Measurements from ENCODE around the gene TUT7.

Gene TUT7

DNA sequence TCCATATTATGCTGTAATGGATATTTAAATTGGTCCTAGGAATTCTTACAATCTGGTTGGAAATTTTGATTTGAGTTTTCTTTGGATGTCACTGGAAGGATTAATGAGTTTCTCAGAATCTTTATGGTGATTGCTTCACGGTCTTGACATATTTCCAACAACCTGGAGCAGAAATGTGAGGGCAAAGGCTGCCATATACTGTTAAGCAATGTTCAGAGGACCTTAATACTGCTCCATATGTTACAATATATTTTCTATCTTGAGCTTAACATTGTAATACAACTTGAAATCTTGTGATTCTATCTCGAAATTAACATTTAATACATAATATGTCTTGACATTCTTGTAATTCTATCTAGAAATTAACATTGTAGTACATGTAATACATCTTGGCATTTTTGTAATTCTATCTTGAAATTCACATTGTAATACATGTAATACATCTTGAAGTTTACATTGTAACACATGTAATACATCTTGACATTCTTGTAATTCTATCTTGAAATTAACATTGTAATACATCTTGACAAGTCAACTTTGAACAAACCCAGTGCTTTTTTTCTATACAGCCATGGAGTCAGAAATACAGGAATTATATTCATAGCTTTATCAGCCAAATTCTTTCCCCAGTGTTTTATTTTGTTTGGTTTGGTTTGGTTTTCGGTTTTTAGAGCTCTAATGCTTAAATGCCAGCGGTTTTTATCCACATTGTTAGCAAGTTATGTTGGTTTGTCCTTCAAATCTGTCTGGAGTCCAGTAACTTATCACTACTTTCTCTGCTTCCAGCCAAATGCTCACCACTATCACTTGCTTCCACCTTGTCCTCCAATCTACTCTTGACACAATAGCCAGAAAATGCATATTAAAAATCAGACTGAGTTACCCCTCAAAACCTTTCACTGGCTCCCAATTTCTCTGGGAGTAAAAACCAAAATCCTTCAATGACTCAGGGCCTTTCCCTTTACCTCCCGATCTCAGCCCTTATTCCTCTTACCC, 3.0 kb upstream of the TUT7 start:
- peaks cover 23% of the 10 kb centered on the region for H3K4me1 Mint-ChIP-seq (ENCODE audit: low read depth)
- peaks cover 25% of the 10 kb centered on the region for H3K27me3 Mint-ChIP-seq (ENCODE audit: low read depth)
- H3K36me3 Mint-ChIP-seq (ENCODE audit: low read depth) = peaks cover 11% of the 10 kb centered on the region
- H3K9me3 Mint-ChIP-seq = no peaks in the 10 kb centered on the region
- no peak overlapping the region for H3K27ac Mint-ChIP-seq
- no peak overlapping the region for H3K4me3 Mint-ChIP-seq

- H3K9me3 Mint-ChIP-seq = no peaks in the 10 kb centered on the region
- peaks cover 18% of the 10 kb centered on the region for H3K36me3 Mint-ChIP-seq (ENCODE audit: low read depth)
- peaks cover 28% of the 10 kb centered on the region for H3K4me1 Mint-ChIP-seq (ENCODE audit: low read depth)
- H3K27ac Mint-ChIP-seq = no peak overlapping the region
- peaks cover 23% of the 10 kb centered on the region for H3K27me3 Mint-ChIP-seq (ENCODE audit: low read depth)
- H3K4me3 Mint-ChIP-seq = peak overlapping the region; percentile 83
Measured at GRCh38 chr9:86355814-86356213, 1.6 kb upstream of the TUT7 start.

DNA sequence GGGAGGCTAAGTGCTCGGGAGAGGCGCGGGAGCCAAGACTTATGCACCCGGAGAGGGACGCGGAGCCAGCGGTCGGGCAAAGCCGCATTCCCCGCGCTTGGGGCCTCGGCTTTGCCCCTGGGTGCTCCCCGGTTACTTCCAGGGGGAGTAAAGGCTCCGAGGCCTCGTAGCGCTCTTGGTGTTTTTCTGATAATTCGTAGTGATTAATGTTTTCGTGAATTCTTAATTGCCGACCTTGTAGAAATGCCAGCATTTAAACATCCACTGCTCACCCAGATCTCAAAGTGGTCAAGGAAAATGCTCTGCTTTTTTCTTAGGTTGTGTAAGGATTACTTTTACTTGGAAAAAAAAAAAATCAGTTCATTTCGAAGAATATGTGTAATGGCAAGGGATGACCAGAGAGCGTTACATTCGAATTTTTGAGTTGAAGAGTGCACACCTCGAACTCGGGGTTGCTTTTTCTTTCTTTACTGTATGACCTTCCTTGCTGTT, 654 bp upstream of the TUT7 start:
- H3K4me3 Mint-ChIP-seq = peak overlapping the region; percentile 83
- H3K9me3 Mint-ChIP-seq = no peaks in the 10 kb centered on the region
- H3K27me3 Mint-ChIP-seq (ENCODE audit: low read depth) = peaks cover 20% of the 10 kb centered on the region
- H3K36me3 Mint-ChIP-seq (ENCODE audit: low read depth) = peaks cover 22% of the 10 kb centered on the region
- peaks cover 33% of the 10 kb centered on the region for H3K4me1 Mint-ChIP-seq (ENCODE audit: low read depth)
- peak overlapping the region; percentile 78 for H3K27ac Mint-ChIP-seq

- Mint-ChIP-seq H3K4me1 (ENCODE audit: low read depth) (peaks cover 33% of the 10 kb centered on the region), H3K36me3 (ENCODE audit: low read depth) (peaks cover 28% of the 10 kb centered on the region), H3K27ac (peak overlapping the region; percentile 97), H3K9me3 (no peaks in the 10 kb centered on the region), H3K4me3 (peak overlapping the region; percentile 99), H3K27me3 (ENCODE audit: low read depth) (peaks cover 20% of the 10 kb centered on the region)
Measured at GRCh38 chr9:86353655-86354010, 577 bp downstream of the TUT7 start.

- Mint-ChIP-seq H3K4me1 (ENCODE audit: low read depth) (peaks cover 43% of the 10 kb centered on the region), H3K4me3 (peak overlapping the region; percentile 99), H3K36me3 (ENCODE audit: low read depth) (peaks cover 38% of the 10 kb centered on the region), H3K27me3 (ENCODE audit: low read depth) (peaks cover 11% of the 10 kb centered on the region), H3K27ac (peak overlapping the region; percentile 97), H3K9me3 (no peaks in the 10 kb centered on the region)
Measured at GRCh38 chr9:86352440-86353077, 1.7 kb downstream of the TUT7 start.

DNA sequence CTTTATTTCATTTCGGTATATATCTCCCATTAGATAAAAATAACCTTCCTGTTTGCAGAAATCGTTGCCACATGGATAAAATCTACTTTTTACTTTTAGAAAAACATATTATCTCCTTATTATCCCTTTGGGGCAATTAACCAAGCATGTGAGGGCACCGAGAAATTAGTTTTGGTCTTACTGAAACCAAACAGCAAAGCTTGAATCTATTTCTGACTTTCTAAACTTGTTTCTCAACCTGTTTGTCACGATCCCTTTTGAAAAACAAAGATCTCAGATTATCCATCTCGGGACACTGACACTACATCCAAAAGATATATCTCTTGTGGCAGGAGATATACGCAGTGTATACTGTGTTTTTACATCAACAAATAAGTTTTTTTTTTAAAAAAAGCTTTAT, 2.3 kb downstream of the TUT7 start:
- Mint-ChIP-seq H3K9me3 (no peaks in the 10 kb centered on the region), H3K36me3 (ENCODE audit: low read depth) (peaks cover 38% of the 10 kb centered on the region), H3K27me3 (ENCODE audit: low read depth) (peaks cover 6% of the 10 kb centered on the region), H3K4me1 (ENCODE audit: low read depth) (peaks cover 48% of the 10 kb centered on the region), H3K4me3 (peak overlapping the region; percentile 78), H3K27ac (peak overlapping the region; percentile 77)

DNA sequence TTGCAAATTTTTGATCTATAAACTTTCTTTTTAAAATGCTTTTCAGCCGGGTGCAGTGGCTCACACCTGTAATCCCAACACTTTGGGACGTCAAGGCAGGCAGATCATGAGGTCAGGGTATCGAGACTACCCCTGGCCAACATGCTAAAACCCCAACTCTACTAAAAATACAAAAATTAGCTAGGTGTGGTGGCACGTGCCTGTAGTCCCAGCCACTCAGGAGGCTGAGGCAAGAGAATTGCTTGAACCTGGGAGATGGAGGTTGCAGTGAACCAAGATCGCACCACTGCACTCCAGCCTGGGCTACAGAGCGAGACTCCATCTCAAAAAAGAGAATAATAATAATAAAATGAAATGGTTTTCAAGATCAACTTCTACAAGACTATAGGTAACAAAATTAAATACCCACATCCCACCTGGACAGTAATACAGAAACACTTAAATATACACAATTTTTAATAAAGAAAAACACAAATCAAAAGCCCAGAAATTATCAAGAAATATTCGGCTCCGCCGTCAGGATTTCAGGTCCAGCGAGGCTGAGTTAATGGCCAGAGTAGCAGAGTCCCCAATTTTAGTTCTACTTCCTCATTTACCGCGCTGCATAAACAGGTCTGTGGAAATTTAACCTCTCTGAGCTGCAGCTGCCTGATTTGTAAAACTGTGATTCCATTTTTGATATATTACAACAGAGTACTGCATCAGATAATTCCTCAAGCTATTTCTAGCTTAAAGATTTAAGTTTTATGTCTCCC, 4.0 kb downstream of the TUT7 start:
- no peaks in the 10 kb centered on the region for H3K9me3 Mint-ChIP-seq
- peaks cover 53% of the 10 kb centered on the region for H3K4me1 Mint-ChIP-seq (ENCODE audit: low read depth)
- peaks cover 46% of the 10 kb centered on the region for H3K36me3 Mint-ChIP-seq (ENCODE audit: low read depth)
- H3K4me3 Mint-ChIP-seq = peak overlapping the region; percentile 50
- H3K27ac Mint-ChIP-seq = no peak overlapping the region
- peaks cover 4% of the 10 kb centered on the region for H3K27me3 Mint-ChIP-seq (ENCODE audit: low read depth)

DNA sequence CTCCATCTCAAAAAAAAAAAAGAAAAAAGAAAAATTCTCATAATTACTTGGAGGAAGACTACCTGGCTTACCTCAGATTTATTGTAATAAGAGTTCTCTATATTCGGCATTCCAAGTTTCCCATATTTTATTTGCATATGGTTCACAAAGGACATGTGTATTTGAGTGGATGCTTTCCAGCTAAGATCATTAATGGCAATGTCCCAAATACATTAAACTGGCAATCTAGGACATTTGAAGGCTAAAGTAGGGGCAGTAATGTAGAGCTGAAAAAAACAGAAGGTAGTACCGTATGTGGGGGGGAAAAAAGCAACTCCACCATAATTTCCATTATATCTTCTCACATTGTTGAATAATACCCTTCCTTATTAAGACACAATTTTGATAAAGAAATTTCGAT, 4.9 kb downstream of the TUT7 start:
- peaks cover 54% of the 10 kb centered on the region for H3K36me3 Mint-ChIP-seq (ENCODE audit: low read depth)
- no peak overlapping the region for H3K4me3 Mint-ChIP-seq
- H3K9me3 Mint-ChIP-seq = no peaks in the 10 kb centered on the region
- H3K4me1 Mint-ChIP-seq (ENCODE audit: low read depth) = peaks cover 50% of the 10 kb centered on the region
- no peaks in the 10 kb centered on the region for H3K27me3 Mint-ChIP-seq (ENCODE audit: low read depth)
- H3K27ac Mint-ChIP-seq = no peak overlapping the region

DNA sequence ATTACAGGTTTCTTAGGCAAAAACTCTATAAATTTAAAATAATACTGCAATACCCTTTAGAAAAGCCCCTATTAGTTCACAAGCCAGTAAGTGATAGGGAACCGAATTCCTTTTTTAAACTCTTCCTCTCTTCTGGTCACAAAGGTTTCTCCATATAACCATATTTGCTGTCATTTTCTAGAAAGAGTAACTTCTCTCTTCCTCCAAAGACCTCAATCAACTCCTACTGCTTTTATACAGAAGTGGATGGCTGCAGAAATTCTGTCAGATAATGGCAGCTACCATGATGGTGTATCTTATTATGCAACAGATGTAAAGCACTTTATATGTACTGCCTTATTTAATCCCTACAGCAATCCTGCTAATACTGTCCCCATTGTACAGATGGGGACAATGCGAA, 6.2 kb downstream of the TUT7 start:
- Mint-ChIP-seq H3K4me3 (peak overlapping the region; percentile 24), H3K27me3 (ENCODE audit: low read depth) (no peaks in the 10 kb centered on the region), H3K36me3 (ENCODE audit: low read depth) (peaks cover 48% of the 10 kb centered on the region), H3K27ac (no peak overlapping the region), H3K4me1 (ENCODE audit: low read depth) (peaks cover 49% of the 10 kb centered on the region), H3K9me3 (no peaks in the 10 kb centered on the region)

GRCh38 chr9:86344818-86345217, 9.4 kb downstream of the TUT7 start:
- H3K4me3 Mint-ChIP-seq = no peak overlapping the region
- H3K9me3 Mint-ChIP-seq = no peaks in the 10 kb centered on the region
- peak overlapping the region; percentile 13 for H3K27ac Mint-ChIP-seq
- peaks cover 51% of the 10 kb centered on the region for H3K36me3 Mint-ChIP-seq (ENCODE audit: low read depth)
- H3K27me3 Mint-ChIP-seq (ENCODE audit: low read depth) = no peaks in the 10 kb centered on the region
- H3K4me1 Mint-ChIP-seq (ENCODE audit: low read depth) = peaks cover 42% of the 10 kb centered on the region

- H3K4me1 Mint-ChIP-seq (ENCODE audit: low read depth) = peaks cover 38% of the 10 kb centered on the region
- no peaks in the 10 kb centered on the region for H3K27me3 Mint-ChIP-seq (ENCODE audit: low read depth)
- no peaks in the 10 kb centered on the region for H3K9me3 Mint-ChIP-seq
- H3K36me3 Mint-ChIP-seq (ENCODE audit: low read depth) = peaks cover 48% of the 10 kb centered on the region
- H3K27ac Mint-ChIP-seq = no peak overlapping the region
- H3K4me3 Mint-ChIP-seq = no peak overlapping the region
Measured at GRCh38 chr9:86342269-86342668, 11.9 kb downstream of the TUT7 start.

DNA sequence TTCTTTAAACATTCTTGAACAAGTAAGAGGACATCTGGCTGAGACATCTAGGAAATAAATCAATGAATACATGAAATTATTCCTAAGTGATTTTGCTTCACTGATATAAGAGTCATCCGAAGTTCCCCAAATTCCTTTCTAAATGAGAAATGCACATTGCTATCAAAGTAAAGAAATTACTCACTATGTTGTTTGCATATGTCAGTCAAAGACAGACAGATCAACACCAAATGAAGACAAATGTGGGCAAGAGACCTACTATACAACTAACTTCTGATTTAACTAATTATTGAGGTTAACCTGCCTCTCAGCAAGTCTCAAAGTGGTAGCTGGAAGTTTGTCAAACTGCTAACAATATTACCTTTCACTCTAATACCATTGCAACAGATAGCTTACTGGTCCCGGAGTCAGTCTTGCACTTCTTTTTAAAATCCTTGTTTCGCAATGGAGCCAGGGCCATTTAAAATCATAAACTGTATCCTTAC, 13.2 kb downstream of the TUT7 start:
- H3K36me3 Mint-ChIP-seq (ENCODE audit: low read depth) = peaks cover 56% of the 10 kb centered on the region
- no peak overlapping the region for H3K27ac Mint-ChIP-seq
- H3K4me1 Mint-ChIP-seq (ENCODE audit: low read depth) = peaks cover 38% of the 10 kb centered on the region
- no peaks in the 10 kb centered on the region for H3K9me3 Mint-ChIP-seq
- no peaks in the 10 kb centered on the region for H3K27me3 Mint-ChIP-seq (ENCODE audit: low read depth)
- H3K4me3 Mint-ChIP-seq = no peak overlapping the region

DNA sequence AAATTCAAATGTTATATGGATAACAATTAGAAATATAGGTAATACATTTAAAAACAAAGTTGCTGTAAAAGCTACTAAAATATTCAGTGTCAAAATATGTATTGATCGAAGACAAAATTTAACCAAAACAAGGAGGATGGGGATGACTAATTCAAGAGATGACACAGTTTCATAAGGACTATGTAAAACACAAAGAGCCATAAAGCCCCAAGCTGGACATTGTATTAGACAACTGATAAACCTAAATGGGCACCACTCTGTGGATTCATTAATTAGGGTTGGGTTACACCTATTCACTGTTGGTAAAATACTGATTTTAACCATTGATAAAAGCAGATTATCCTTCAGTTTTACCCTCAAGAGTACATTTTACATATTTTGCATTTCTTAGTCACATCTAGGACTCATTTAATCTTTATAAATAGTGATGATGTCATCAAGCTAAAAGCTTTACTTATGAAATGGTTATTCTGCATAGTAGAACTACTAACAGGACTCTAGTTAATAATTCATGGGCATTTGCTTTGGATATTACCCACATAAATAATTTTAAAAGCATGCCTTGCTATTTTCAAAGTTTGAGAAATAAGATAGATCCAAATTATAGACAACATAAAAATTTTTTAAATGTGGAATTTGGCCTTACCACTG, 13.7 kb downstream of the TUT7 start:
- no peak overlapping the region for H3K27ac Mint-ChIP-seq
- no peak overlapping the region for H3K4me3 Mint-ChIP-seq
- no peaks in the 10 kb centered on the region for H3K9me3 Mint-ChIP-seq
- H3K4me1 Mint-ChIP-seq (ENCODE audit: low read depth) = peaks cover 39% of the 10 kb centered on the region
- H3K36me3 Mint-ChIP-seq (ENCODE audit: low read depth) = peaks cover 59% of the 10 kb centered on the region
- H3K27me3 Mint-ChIP-seq (ENCODE audit: low read depth) = no peaks in the 10 kb centered on the region

Data from T-helper 1 cell treated with Interleukin-12 subunit alpha and Interleukin-12 subunit beta and Interleukin-4 antibody, amounts not matched to agents 30 μg/mL and 1 μg/mL, for 36 hours (primary cell).